Right ventricle myocardium superior (tissue), 1 donor: ENCODE results near the gene SPEG. TPM values are rescaled to one million over a fixed set of nuclear protein-coding genes. Genes with fewer than 3 reads are reported as not detected.

ENCODE experiments used
- ATAC-seq: fragments of 200-7000 bp; cut with Tn5 transposase; one replicate; pipeline ENCODE4 v1.9.1; 2020; ENCODE audit warnings: mild to moderate bottlenecking; ENCODE audit not compliant: poor library complexity
- DNase-seq: peaks from one replicate; pipeline ENCODE4 v3.0.0-alpha.2; 2020
- intact Hi-C: fragments of 100-400 bp; cut with DNase I; formaldehyde crosslinking; loops from one replicate; pipeline ENCODE4 v1.11.2; 2022
- total RNA-seq: library from RNA; stranded (reverse); fragmentation: NEBNext Ultra II Directional; extraction: Animal tissue kit (Norgen Biotek cat#: 25700); gene quantifications from one replicate; pipeline ENCODE4 v1.2.1, GENCODE V29; 2021
- donor health status: DM: no; HTN: yes; CAD: no; lungs with severe emphysema.

Gene SPEG
- total RNA-seq, 1 donor from 2014 or later: 103 TPM

- ATAC-seq (no peak), DNase-seq (no peak)
- intact Hi-C loops: no loop called here
Measured at GRCh38 chr2:219466816-219467735, 32.4 kb downstream of the SPEG start.

- intact Hi-C loops: no loop called here
- DNase-seq (no peak), ATAC-seq (no peak)
Measured at GRCh38 chr2:219467736-219468075, 33.1 kb downstream of the SPEG start.

GRCh38 chr2:219468410-219469185 lies 34.0 kb downstream of the SPEG start:
- peak; percentile 3 for ATAC-seq

DNA sequence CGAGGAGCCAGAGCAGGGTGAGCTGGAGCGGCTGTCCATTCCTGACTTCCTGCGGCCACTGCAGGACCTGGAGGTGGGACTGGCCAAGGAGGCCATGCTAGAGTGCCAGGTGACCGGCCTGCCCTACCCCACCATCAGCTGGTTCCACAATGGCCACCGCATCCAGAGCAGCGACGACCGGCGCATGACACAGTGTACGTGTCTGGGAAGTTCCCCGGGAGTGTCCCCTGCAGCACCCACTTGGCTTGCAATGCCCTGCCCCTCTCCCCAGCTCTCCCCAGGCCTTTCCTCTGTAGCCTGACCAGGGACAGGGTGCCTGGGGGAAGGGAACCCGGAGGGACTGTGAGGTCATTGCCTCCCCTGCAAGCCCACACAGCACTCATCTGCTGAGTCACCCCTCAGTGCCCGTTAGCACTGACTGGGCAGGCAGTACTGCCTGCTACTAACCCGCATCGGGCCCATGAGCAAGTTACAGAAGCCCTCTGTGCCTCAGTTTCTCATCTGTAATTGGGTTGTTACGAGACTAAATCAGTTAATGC lies 34.6 kb downstream of the SPEG start:
- DNase-seq (no peak), ATAC-seq (peak; percentile 18)
- intact Hi-C loops: no loop called here

More at GRCh38 chr2:219468410-219469185, 34.0 kb downstream of the SPEG start:
- intact Hi-C loops: no loop called here
- DNase-seq: no peak

DNA sequence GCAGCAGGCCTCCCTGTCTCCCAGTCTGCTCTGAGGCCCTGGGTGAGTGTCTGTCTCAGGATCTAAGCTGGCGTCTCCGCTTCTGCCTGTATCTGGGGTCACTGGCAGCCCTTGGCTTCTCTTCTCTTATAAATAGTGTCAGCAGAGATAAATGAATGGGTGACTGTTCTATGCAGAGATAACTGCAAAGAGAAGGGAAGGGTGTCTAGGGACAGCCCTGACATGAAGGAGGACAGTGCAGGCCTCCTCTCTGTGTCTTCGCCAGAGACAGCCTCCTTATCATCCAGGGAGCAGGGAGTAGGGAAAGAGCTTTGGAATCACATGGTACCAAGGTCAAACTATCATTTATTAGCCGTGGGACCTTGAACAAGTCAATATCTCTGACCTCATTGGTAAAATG lies 35.8 kb downstream of the SPEG start:
- intact Hi-C loops: no loop called here
- no peak for DNase-seq
- ATAC-seq: peak; percentile 35

DNA sequence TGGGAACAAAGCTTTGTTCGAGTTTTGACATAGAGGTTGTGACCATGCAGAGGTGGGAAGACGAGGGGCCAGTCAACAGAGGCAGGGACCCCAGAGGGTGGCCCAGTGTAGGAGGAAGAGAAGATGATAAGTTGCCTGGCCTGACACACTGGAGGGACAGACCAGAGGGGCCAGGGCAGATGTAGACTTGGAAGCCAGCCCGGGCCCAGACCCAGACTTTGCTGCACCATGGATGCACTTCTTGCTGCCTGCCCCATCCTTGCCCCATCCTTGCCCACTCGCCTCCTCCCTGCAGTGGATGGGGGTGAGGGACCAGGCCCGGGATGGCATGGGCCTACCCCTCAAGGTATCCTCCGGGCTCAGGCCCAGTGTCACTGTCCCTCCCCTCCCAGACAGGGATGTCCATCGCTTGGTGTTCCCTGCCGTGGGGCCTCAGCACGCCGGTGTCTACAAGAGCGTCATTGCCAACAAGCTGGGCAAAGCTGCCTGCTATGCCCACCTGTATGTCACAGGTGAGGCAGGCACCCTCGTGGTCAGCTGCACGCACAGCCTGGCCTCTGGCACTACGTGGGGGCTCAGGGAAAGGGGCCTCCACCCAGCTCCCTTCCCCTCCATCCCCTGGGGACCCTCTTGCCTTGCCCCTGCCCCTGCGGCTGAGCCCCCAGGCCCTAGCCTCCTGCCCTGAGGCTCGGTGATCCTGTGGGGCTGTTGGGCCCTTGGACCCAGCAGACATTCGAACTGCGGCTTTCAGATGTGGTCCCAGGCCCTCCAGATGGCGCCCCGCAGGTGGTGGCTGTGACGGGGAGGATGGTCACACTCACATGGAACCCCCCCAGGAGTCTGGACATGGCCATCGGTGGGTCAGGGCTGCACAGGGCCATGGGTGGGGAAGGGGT lies 37.1 kb downstream of the SPEG start:
- DNase-seq (no peak), ATAC-seq (no peak)
- intact Hi-C loops: no loop called here

DNA sequence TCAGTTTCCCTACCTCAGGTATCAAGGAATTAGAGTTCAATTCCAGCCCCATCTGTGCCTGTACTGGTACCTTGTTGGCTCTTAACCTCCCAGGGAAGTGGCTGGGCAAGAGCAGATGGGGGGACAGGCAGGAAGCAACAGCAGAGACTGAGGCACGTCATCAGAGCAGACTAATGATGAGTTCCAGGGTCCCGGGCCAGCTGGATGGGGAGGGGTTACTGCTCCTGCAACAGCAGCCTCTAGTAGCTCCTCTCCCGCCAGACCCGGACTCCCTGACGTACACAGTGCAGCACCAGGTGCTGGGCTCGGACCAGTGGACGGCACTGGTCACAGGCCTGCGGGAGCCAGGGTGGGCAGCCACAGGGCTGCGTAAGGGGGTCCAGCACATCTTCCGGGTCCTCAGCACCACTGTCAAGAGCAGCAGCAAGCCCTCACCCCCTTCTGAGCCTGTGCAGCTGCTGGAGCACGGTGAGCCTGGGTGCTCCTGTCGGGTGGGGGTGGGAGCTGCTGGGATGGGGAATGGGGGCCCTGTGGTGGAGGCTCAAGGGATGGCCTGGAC lies 38.1 kb downstream of the SPEG start:
- ATAC-seq: no peak
- intact Hi-C loops: no loop called here
- no peak for DNase-seq

DNA sequence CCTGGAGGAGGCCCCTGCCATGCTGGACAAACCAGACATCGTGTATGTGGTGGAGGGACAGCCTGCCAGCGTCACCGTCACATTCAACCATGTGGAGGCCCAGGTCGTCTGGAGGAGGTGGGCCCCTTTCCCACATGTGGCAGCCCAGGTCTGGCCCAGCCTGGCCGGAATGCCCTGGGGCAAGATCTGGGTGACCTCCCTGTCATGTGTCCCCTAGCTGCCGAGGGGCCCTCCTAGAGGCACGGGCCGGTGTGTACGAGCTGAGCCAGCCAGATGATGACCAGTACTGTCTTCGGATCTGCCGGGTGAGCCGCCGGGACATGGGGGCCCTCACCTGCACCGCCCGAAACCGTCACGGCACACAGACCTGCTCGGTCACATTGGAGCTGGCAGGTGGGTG lies 38.9 kb downstream of the SPEG start:
- ATAC-seq (no peak), DNase-seq (no peak)
- intact Hi-C loops: no loop called here

DNA sequence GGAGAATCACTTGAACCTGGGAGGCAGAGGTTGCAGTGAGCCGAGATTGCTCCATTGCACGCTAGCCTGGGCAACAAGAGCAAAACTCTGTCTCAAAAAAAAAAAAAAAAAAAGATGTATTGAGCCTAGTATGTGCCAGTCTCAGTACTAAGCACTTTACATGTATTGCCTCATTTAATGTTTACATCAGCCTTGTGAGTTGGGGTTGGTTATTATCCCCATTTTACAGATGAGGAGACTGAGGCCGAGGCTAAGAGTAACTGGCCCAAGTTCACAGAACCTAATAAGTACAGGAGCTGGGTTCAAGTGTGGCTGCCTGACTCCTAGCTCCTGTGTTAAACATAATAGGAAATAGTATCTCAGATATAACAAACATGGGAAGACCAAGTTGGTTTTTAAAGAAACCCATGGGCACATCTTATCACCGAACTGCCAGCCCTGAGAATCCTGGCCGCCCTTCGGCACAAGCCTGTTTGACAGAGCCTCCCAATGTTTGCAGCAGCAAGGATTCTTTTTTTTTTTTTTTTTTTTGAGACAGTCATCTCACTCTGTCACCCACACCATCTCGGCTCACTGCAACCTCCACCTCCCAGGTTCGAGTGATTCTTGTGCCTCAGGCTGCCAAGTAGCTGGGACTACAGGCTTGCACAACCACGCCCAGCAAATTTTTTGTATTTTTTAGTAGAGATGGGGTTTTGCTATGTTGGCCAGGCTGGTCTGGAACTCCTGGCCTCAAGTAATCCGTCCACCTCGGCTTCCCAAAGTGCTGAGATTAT lies 39.8 kb downstream of the SPEG start:
- ATAC-seq: no peak
- intact Hi-C loops: loop anchor here (5.0 kb wide), 1 partner anchor 58 kb away; no protein-coding TSS in a partner anchor

DNA sequence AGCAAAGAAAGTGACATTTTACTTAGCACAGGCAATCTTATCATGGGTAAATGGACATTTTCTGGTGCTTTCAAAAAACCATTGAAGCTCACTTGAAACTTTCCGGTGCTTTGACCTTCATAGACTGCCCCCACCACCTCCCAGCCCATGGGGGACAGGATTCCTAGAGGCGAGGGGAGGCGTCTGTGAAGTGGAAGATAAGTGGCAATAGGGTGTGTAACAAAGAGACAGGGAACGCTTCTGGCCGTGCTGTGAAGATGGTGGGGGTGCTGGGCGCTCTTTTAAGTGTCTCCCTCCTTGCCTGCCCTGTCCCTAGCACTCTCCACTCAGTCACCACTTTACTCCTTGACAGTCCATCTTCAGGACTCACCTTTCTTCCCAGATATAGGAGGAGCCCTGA lies 40.6 kb downstream of the SPEG start:
- ATAC-seq (peak; percentile 8), DNase-seq (no peak)
- intact Hi-C loops: loop anchor here (5.0 kb wide), 1 partner anchor 57 kb away; no protein-coding TSS in a partner anchor

More for the DNA sequence above, 39.8 kb downstream of the SPEG start:
- DNase-seq: no peak

DNA sequence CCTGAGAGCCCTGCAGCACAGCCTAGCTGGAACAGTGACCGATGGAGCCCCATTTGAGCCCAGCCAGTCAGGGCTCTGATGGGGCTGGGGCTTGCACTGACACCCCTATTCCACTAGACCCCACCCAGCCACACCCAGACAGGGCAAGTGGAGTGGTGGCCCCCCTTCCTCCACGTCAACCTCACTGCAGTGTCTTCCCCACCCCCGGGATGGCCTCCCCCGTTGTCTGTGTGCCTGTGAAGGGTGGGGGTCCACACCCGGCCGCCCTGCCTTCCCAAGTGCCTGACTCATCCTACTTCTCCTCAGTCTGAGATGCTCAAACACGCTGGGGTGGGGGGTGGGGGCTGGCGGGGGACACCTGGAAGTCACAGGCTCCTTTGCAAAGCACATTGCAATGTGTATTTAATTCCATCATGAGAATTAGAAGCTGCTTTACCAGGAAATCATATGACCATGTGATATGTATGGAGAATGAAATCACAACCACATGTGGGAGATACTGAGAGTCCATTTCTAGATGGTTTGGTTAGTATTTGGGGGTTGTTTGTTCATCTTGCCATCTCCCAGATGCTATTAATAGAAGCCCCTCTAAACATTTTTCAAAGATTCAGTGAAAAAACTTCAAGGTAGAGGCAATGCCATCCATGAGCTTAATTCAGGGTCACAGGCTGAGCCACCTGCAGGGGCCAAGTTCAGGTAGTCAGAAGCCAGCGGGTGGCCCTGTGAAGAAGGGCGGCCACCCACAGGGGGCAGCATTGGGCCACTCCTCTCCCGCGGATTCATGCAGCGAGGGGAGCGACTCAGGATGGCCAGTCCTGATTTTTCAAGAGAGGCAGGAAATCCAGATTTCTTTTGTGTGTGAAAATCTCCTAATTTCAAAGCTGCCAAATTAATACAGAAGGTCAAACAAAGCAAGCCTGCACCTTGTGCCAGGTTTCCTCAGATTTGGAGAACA lies 41.3 kb downstream of the SPEG start:
- DNase-seq: peak; percentile 80
- ATAC-seq: peak; percentile 72
- intact Hi-C loops: loop anchor here (5.0 kb wide), 1 partner anchor 56 kb away; no protein-coding TSS in a partner anchor

GRCh38 chr2:219476652-219477151 lies 42.1 kb downstream of the SPEG start:
- intact Hi-C loops: loop anchor here (5.0 kb wide), 1 partner anchor 56 kb away; no protein-coding TSS in a partner anchor
- DNase-seq (no peak), ATAC-seq (no peak)

GRCh38 chr2:219477179-219477578 lies 42.5 kb downstream of the SPEG start:
- DNase-seq: no peak
- ATAC-seq: no peak
- intact Hi-C loops: loop anchor here (5.0 kb wide), 1 partner anchor 55 kb away; no protein-coding TSS in a partner anchor

GRCh38 chr2:219477815-219478214 lies 43.2 kb downstream of the SPEG start:
- intact Hi-C loops: loop anchor here (5.0 kb wide), 1 partner anchor 54 kb away; no protein-coding TSS in a partner anchor
- peak; percentile 84 for ATAC-seq
- DNase-seq: peak; percentile 81

- intact Hi-C loops: loop anchor here (5.0 kb wide), 1 partner anchor 53 kb away; no protein-coding TSS in a partner anchor
- DNase-seq (no peak), ATAC-seq (no peak)
Measured at GRCh38 chr2:219478916-219479315, 44.3 kb downstream of the SPEG start.

DNA sequence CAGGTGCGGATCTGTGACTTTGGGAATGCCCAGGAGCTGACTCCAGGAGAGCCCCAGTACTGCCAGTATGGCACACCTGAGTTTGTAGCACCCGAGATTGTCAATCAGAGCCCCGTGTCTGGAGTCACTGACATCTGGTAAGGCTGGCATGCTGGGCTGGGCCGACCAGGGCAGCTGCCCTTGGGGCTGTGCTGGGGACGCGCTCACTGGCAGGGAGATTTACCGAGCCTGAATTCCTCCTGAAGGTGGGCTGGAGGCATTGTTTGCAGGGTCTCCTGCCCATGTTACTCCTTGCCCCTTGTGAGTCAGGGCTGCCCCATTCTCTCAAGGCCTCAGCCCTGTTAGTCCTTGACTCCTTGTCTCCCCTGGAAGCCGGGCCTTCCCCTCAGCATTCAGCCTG lies 45.4 kb downstream of the SPEG start:
- DNase-seq (no peak), ATAC-seq (no peak)
- intact Hi-C loops: no loop called here
